GM12891 (cell line): ENCODE data around the gene BMX.

Experiments
- DNase-seq: peaks from one replicate; pipeline ENCODE4 v3.0.0; 2011; ENCODE audit warnings: low spot score; ENCODE audit not compliant: insufficient read length
- FAIRE-seq: peaks from 2 replicates; lab custom pipeline; 2011; peaks lifted over from hg19 to GRCh38; lab: Jason Lieb, UNC
- PAX5 ChIP-seq: IDR thresholded peaks from 2 replicates; pipeline ENCODE4 v1.6.1; 2011; ENCODE audit warnings: low read length, moderate library complexity, mild to moderate bottlenecking; ENCODE audit not compliant: insufficient read depth, severe bottlenecking
- POLR2A ChIP-seq: IDR thresholded peaks from 2 replicates; pipeline ENCODE4 v1.6.1; 2011; ENCODE audit warnings: low read depth, low read length, control low read depth
- POLR2AphosphoS5 ChIP-seq: IDR thresholded peaks from 2 replicates; pipeline ENCODE4 v1.6.1; 2011; ENCODE audit warnings: low read depth, low read length, control low read depth
- POU2F2 ChIP-seq: IDR thresholded peaks from 2 replicates; pipeline ENCODE4 v1.6.1; 2011; ENCODE audit warnings: low read depth, mild to moderate bottlenecking, control low read depth, low read length, moderate library complexity
- SPI1 ChIP-seq: IDR thresholded peaks from 2 replicates; pipeline ENCODE4 v1.6.1; 2011; ENCODE audit warnings: low read depth, low read length, control low read depth
- TAF1 ChIP-seq: IDR thresholded peaks from 2 replicates; pipeline ENCODE4 v1.6.1; 2011; ENCODE audit warnings: low read depth, low read length, control low read depth

The BMX gene

GRCh38 chrX:15474028-15474427 is 26.6 kb upstream of the BMX start:
- FAIRE-seq (no peak), DNase-seq (no peak)
- no peak for TF ChIP-seq SPI1
- TF ChIP-seq POLR2A = no peak
- no peak for TF ChIP-seq POU2F2
- no peak for TF ChIP-seq PAX5
- TF ChIP-seq TAF1 = no peak
- no peak for TF ChIP-seq POLR2AphosphoS5

GRCh38 chrX:15475021-15475420 is 25.6 kb upstream of the BMX start:
- DNase-seq (no peak), FAIRE-seq (no peak)
- TF ChIP-seq POU2F2 = no peak

GRCh38 chrX:15475486-15475885 is 25.1 kb upstream of the BMX start:
- DNase-seq (no peak), FAIRE-seq (no peak)
- TF ChIP-seq POU2F2 = no peak
- TF ChIP-seq PAX5 = no peak
- TF ChIP-seq POLR2A = no peak
- no peak for TF ChIP-seq TAF1
- TF ChIP-seq POLR2AphosphoS5 = no peak
- TF ChIP-seq SPI1 = no peak

- no peak for TF ChIP-seq POU2F2
- TF ChIP-seq SPI1 = no peak
- no peak for TF ChIP-seq POLR2A
- no peak for TF ChIP-seq POLR2AphosphoS5
- TF ChIP-seq PAX5 = no peak
- no peak for TF ChIP-seq TAF1
- DNase-seq = no peak
- FAIRE-seq = no peak
These were observed 16.7 kb upstream of the BMX start for GRCh38 chrX:15483891-15484290.

- TF ChIP-seq POU2F2 = no peak
- no peak for TF ChIP-seq POLR2A
- no peak for TF ChIP-seq POLR2AphosphoS5
- no peak for TF ChIP-seq TAF1
- no peak for TF ChIP-seq SPI1
- no peak for TF ChIP-seq PAX5
- FAIRE-seq = peak; percentile 41
- no peak for DNase-seq
These were observed 8.1 kb upstream of the BMX start for GRCh38 chrX:15492469-15492868.

- TF ChIP-seq TAF1 (no peak), PAX5 (no peak), POU2F2 (no peak), POLR2A (no peak), POLR2AphosphoS5 (no peak), SPI1 (no peak)
- FAIRE-seq = peak; percentile 84
- peak; percentile 28 for DNase-seq
These were observed 7.3 kb upstream of the BMX start, which contains the start of gene PIR for GRCh38 chrX:15493118-15493962. Gene PIR, minus strand, starts transcription at chrX:15493333. Its CDS starts 2,076 bp downstream, at chrX:15491257.

GRCh38 chrX:15495801-15496200 is 4.8 kb upstream of the BMX start:
- FAIRE-seq = no peak
- no peak for TF ChIP-seq POLR2A
- TF ChIP-seq PAX5 = no peak
- TF ChIP-seq POLR2AphosphoS5 = no peak
- no peak for TF ChIP-seq POU2F2
- TF ChIP-seq SPI1 = no peak
- TF ChIP-seq TAF1 = no peak
- no peak for DNase-seq

GRCh38 chrX:15496824-15497223 is 3.8 kb upstream of the BMX start:
- TF ChIP-seq SPI1 (no peak), PAX5 (no peak), POU2F2 (no peak)
- FAIRE-seq (no peak), DNase-seq (no peak)

- DNase-seq (peak; percentile 15), FAIRE-seq (peak; percentile 86)
- no peak for TF ChIP-seq PAX5
- no peak for TF ChIP-seq POLR2A
- TF ChIP-seq SPI1 = no peak
- no peak for TF ChIP-seq POLR2AphosphoS5
- TF ChIP-seq POU2F2 = no peak
- TF ChIP-seq TAF1 = no peak
These were observed 2.7 kb upstream of the BMX start for GRCh38 chrX:15497865-15498264.

- FAIRE-seq (no peak), DNase-seq (no peak)
- TF ChIP-seq TAF1 = no peak
- TF ChIP-seq POLR2A = no peak
- no peak for TF ChIP-seq POU2F2
These were observed 1.9 kb upstream of the BMX start for GRCh38 chrX:15498741-15499140.

GRCh38 chrX:15499976-15500375 is 631 bp upstream of the BMX start:
- no peak for FAIRE-seq
- no peak for DNase-seq
- TF ChIP-seq POU2F2 (no peak), SPI1 (no peak), POLR2A (no peak), TAF1 (no peak)
